NB4 (cell line): ENCODE results near the gene ZMYND10.

Experiments
- DNase-seq: peaks from one replicate; pipeline ENCODE4 v3.0.0; 2010; ENCODE audit warnings: low read depth
- H3K4me3 ChIP-seq: one replicate; pipeline ENCODE4 v1.5.1; 2011; ENCODE audit warnings: mild to moderate bottlenecking, low read depth, low read length, moderate library complexity
- MYC ChIP-seq: IDR thresholded peaks from 2 replicates; pipeline ENCODE4 v1.6.1; 2011; ENCODE audit warnings: low read depth, low read length
- POLR2A ChIP-seq: IDR thresholded peaks from 2 replicates; pipeline ENCODE4 v1.6.1; 2011; ENCODE audit warnings: mild to moderate bottlenecking; ENCODE audit not compliant: insufficient read length; ENCODE audit errors: extremely low read depth
- TF ChIP-seq, protein P1 (sequence below): IDR thresholded peaks from 2 replicates; pipeline ENCODE4 v1.6.1; 2011; ENCODE audit warnings: low read depth, low read length
- TF ChIP-seq, protein P2 (sequence below): IDR thresholded peaks from one replicate; pipeline ENCODE4 v1.5.1; 2012; ENCODE audit warnings: low read depth, low read length

ZMYND10 gene

DNA sequence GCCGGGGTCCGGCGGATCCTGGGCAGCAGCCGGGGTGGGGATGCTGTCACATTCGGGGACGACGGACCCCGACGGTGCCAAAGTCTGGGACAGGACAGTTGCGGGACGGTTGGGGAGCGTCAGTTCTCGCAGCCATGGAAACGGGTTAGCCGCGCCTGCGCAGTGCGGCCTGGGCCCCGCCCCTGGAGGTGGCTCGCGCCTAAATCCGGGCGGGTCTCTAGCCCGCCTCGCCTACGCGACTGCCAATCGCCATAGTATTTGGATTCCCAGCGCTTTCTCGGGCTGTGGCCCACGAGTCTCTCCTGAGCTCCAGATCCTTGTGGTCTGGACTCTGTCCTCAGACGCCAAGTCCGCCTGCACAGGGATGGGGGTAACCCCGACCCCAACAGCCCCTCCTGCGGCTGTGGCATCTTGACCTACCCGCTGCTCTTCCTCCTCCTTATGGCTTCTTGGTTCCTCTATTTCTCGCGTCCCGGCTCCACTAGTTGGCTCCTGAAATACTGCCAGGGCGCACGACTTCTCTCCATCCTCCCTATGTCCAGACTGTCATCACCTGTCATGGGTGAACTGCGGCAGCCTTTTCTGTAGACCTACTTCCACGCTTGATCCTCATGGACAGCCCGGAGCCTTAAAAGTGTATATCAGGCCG is at the start of gene ZMYND10:
Gene ZMYND10 (minus strand): TSS at position 147 of the 649 bp plus-strand sequence. CDS start 153 bp downstream, outside the sequence.
- DNase-seq = no peak
- H3K4me3 ChIP-seq = no peak within 1 kb of the TSS
- TF ChIP-seq POLR2A = no peak
- TF ChIP-seq MYC = no peak

DNA sequence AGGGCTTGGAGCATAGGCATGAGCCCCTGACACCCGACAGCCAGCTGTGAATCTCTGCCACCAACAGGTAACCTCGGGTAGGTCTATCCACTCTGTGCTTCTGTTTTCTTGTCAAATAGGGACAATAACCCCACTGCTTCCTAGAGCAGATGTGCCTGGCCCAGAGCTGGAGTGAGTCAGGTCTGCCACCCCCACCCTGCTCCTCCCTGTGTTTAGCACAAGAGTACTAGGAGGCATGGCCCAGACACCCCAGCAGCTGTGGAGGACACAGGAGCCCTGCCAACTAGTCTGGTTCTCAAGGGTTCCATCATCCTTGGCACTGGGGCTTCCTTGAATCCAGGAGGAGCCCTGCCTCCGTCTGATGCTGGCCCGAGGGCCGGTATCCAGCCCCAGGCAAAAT is 47.5 kb upstream of the ZMYND10 start:
- no peak overlapping the region for H3K4me3 ChIP-seq
- no peak for DNase-seq
- TF ChIP-seq, protein P1, sequence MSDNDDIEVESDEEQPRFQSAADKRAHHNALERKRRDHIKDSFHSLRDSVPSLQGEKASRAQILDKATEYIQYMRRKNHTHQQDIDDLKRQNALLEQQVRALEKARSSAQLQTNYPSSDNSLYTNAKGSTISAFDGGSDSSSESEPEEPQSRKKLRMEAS = no peak
- TF ChIP-seq, protein P2, sequence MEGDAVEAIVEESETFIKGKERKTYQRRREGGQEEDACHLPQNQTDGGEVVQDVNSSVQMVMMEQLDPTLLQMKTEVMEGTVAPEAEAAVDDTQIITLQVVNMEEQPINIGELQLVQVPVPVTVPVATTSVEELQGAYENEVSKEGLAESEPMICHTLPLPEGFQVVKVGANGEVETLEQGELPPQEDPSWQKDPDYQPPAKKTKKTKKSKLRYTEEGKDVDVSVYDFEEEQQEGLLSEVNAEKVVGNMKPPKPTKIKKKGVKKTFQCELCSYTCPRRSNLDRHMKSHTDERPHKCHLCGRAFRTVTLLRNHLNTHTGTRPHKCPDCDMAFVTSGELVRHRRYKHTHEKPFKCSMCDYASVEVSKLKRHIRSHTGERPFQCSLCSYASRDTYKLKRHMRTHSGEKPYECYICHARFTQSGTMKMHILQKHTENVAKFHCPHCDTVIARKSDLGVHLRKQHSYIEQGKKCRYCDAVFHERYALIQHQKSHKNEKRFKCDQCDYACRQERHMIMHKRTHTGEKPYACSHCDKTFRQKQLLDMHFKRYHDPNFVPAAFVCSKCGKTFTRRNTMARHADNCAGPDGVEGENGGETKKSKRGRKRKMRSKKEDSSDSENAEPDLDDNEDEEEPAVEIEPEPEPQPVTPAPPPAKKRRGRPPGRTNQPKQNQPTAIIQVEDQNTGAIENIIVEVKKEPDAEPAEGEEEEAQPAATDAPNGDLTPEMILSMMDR = no peak
- TF ChIP-seq POLR2A (no peak), MYC (no peak)

DNA sequence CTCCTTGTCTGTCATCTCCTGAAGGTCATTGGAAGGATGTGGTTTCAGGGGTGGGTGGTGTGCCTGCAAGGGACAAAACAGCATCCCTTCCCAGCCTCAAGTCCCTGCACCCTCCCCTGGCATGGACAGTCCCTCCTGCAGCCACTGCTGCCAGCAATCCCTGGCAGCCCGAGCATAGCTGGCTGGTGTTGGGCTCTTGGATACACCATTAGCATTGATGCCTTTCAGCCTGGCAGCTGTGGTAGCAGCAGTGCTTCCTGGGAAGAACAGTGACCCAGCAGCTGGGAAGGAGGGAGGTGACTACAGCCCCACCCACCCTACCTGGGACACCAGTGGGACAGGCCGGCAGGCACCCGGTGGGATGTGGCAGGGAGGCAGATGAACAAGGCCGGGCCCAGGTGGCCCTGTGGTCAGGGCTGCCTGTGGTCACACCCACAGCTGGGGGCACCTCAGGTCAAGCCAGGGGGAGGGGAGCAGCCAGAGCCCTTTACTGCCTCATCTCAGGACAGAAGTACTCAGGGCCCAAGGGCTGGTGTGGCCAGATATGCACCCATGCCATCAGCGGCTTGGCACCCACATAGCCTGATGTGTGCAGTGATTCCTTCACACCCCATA is 46.7 kb upstream of the ZMYND10 start:
- no peak for DNase-seq
- TF ChIP-seq, protein P1 = no peak
- H3K4me3 ChIP-seq = no peak overlapping the region

DNA sequence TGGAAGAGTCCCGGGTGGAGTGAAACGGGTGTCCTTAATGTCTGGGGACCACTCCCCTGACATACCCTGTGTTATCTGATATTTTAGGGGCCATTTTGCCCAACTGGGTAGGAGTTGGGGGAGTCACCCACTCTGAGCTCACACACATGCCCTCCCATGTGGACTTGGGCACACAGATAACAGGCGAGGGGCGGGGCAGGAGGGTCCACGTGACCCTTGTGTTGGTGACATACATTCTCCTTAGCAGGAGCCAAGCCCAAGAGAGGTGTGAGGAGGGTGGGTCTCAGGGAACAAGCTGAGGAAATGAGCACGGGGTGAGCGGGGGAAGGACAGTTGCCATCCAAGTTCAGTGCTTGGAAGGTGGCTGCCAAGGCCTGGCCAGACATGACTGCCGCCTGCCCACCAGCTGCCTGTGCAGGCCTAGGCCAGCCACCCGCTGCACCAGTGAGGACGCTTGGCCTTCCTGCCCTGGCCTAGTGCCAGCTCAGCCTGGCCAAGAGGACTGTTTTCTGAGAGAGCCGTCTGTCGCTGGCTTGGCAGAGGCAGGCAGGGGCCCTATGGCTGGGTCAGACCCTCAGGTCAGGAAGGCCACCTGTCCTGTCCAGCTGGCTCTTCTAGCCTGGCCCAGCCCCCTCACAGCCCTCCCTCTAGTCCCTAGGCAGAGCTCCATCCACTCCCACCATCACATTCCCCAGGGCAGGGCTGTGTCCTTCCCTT is 45.1 kb upstream of the ZMYND10 start:
- H3K4me3 ChIP-seq = no peak overlapping the region
- TF ChIP-seq, protein P1 = no peak
- no peak for TF ChIP-seq POLR2A
- TF ChIP-seq MYC = no peak
- TF ChIP-seq, protein P2 = no peak
- DNase-seq = no peak

DNA sequence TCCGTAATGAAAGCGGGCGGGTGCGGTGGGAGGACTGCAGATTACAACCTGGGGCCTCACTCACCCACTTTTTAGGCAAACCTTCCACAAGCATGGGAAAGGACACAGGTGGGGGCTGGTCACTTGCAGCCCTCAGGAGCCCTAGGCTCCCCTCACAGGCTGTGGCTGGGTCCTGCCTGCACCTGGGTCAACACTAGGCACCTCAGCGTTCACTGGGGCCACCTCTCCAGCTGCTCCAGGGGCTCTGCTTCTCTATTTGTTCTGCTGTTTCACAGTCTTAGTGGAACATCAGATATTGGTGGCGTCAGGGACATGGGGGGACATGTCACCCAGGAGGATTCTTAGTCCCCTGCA is 43.9 kb upstream of the ZMYND10 start:
- no peak for DNase-seq
- TF ChIP-seq POLR2A (no peak), MYC (no peak)
- TF ChIP-seq, protein P2 = no peak
- TF ChIP-seq, protein P1 = no peak
- no peak overlapping the region for H3K4me3 ChIP-seq

DNA sequence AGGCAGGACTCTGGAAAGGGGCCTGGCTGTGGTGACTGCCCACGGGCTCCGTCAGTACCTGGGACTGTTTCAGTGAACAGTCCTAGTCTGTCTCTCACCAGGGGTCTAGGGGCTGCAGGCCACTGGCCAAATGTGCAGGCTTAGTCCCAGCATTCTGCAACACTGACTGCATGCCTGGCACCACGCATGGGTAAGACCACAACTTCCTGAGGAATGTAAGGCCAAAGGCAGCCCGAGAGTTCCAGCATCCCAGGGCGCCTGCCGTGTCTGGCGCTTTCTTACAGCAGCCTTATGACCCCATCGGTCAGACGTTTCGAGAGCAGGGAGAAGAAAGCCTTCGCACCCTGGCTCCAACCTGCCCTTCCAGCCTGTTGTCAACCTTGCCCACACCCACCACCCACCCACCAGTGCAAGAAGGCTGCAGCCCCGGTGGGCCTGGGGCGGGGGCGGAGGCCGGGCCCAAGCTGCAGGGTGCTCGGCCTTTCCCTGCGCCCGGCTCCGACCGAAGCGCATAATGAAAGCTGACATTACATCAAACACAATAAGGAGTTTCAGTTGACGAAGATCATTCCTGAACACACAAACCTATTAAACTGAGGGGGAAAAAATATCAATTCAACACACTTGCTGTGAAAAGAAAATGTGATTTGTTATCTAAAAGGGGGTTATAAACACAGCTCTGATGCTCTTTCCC is 43.3 kb upstream of the ZMYND10 start:
- TF ChIP-seq, protein P1 = no peak
- TF ChIP-seq POLR2A (no peak), MYC (no peak)
- TF ChIP-seq, protein P2 = no peak
- DNase-seq = no peak
- no peak overlapping the region for H3K4me3 ChIP-seq
